Activated CD4-positive, alpha-beta T cell treated with anti-CD3 and anti-CD28 coated beads for 1 hour (primary cell): ENCODE measurements around the gene ZSCAN26.
"Not testable (repeated sequence)": the region's sequence is repeated elsewhere in the genome, so short reads cannot be mapped to it uniquely, and the experiment has no call there.

Source experiments
- DNase-seq: peaks from one replicate; pipeline ENCODE4 v3.0.0-alpha.2; 2020

Gene ZSCAN26

DNA sequence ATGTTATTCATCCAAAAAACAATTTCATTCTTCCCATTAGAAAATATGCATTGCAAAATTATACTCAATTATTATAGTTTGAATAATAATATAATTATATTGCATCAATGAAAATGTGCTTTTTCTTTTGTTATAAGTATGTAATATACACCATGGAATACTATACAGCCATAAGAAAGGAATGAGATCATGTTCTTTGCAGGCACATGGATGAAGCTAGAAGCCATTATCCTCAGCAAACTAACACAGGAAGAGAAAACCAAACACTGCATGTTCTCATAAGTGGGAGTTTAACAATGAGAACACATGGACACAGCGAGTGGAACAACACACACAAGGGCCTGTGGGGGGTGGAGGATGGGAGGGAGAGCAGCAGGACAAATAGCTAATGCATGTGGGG, 9.9 kb upstream of the ZSCAN26 start:
- DNase-seq: no peak

DNA sequence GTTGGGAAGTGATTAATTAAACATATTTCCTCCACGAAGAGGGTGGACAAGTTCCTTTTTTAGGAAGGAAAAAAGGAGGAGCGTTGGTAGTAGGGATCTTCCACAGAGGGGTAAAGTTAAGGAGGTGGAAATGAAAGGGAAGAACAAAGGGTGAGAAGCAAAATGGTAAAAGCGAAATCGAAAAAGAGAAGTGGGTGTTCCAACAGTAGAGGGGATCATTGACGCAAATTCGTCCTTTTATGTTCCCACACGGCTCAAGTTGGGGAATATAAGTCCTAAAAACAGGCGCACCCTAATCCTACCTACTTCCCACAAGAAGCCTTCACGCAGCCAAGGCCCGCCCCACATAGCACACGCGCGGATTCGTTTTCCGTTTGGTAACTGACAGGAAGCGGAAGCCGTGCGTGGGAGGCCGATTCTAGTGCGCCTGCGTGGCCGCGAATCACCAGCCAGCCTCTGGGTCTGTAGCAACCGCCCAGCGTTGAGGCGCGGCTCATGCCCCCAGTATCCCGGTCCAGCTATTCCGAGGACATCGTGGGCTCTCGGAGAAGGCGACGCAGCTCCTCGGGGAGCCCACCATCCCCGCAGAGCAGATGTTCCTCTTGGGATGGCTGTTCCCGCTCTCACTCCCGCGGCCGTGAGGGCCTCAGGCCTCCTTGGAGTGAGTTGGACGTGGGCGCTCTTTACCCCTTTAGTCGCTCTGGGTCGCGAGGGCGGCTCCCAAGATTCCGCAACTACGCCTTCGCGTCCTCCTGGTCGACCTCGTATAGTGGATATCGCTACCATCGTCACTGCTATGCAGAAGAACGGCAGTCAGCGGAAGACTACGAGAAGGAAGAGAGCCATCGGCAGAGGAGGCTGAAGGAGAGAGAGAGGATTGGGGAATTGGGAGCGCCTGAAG, 7.8 kb upstream of the ZSCAN26 start, which contains the start of gene NKAPL:
NKAPL (plus strand) TSS at position 421 of the 901 bp plus-strand sequence; CDS start at position 496, 75 bp downstream.
- peak; percentile 47 for DNase-seq

DNA sequence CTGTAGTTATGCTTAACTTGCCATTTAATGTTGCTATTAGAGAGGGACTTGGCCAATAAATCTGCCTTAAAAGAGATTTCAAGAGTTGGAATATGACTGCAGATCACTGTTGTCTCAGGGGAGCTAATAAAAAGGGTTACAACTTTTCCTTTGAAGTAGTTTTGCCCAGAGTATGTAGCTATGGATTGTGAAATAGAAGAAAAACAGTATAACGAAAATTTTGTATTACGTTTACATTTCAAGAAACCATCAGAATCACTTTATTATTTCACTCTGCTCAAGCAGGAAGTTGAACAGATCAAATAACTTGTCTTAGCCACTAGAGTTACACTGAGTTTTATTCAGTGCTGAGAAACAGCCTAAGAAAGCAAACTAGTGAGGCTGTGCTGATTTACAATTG, 3.0 kb upstream of the ZSCAN26 start:
- no peak for DNase-seq

DNA sequence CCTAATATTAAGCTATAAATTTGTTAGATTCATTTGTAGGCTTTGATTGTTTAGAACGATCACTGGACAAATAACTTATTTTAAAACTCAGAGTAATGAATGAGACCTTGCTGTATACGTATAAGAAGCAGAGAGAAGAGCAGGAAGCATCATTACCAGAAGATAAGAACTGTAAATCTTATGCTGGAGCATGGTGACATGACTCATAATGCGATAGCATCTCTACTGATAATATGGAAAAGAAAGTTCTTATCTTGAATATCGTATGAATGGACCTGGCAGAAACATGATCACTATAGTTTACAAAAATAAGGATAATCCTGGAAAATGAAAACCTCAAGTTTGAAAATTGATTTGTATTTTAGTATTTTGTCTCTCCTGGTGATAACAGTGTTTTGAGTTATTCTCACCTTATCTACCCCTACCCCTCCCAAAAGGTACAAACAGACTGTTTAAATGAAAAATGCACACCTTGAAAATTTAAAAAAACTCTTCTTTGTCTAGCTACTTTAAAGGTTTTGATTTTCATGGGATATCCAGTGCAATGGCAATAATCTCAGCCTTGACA, 2.0 kb upstream of the ZSCAN26 start:
- DNase-seq: no peak

DNA sequence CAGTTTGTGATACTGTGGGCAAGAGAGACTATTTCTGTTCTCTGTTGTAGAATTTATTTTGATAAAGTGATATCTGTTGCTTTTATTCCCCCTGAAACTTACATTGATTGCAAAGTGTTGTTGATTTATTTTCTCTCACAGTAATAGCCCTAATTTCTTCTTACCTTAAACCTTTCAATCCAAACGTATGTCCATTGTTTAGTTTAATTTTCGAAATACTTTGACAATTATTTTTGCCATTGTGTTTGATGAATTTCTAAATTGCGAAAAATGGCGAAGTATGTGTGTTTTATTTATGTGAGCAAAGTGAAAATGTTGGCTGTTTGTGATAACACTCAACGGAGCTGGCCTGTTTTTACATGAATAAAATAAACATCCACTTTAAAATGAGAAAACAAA, 381 bp upstream of the ZSCAN26 start:
- DNase-seq: no peak

DNA sequence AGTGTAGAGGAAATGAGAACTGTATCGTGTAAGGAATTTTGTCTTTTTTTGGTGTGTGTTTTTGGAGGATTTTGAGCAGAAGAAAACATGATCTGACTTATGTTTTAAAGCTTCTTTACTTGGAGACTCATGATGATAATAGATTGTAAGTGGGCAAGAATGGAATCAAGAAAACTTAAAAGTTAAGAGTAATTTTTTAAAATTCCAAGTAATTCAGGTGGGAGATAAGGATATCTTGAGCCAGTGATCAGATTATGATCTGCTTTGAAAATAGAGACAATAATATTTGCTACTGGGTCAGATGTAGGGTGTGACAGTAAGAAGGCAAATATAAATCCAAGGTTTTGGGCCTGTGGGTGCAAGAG, 734 bp downstream of the ZSCAN26 start:
- no peak for DNase-seq

DNA sequence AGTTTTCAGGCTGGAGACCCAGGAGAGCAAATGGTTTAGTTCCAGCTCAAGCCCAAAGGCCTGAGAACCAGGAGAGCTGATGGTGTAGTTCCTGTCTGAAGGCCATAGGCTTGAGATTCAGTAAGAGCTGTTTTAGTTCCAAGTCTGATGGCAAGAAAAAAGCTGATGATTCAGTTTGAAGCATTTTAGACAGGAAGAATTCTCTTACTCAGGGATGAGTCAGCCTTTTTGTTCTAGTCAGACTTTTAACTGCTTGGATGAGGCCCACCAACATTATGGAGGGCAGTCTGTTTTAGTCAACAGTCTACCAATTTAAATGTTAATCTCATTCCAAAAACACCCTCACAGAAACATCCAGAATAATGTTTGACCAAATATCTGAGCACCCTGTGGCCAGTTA, 2.5 kb downstream of the ZSCAN26 start:
- no peak for DNase-seq

DNA sequence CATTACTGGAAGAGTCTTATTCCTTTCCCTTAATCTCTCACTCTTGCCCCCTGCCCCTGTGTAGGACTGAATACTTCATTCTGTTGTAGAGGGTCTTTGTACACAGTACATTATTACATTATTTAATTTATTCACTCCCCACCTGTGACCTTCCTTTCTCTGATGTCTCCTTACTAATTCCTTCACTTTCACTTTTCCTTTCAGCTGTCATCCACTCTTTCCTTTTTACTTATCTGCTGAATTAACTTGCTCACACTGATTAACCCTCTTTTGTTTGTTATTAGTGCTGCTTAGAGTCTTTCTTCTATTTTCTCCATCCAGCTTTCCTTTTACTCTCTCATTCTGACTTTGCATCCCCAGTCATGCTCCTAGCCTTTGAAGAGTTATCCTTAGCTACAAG, 7.9 kb downstream of the ZSCAN26 start:
- no peak for DNase-seq

DNA sequence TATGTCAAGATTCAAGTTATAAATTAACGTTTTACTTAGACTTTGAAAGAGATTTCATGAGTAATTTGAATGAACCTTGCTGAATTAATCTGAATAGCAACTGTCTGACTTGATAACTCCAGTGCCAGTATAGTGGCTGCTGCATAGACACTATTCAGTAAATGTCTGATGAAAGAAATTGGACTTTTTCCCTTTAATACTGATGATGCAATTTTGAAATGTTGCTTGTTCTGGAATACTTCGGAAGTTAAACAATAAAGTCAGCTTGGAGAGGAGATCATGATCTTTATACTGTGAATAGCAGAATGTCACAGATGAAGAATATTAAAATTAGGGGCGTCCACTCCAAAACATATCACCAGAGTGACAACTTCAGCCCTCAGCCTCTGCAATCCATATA, 10.8 kb downstream of the ZSCAN26 start:
- DNase-seq: no peak

DNA sequence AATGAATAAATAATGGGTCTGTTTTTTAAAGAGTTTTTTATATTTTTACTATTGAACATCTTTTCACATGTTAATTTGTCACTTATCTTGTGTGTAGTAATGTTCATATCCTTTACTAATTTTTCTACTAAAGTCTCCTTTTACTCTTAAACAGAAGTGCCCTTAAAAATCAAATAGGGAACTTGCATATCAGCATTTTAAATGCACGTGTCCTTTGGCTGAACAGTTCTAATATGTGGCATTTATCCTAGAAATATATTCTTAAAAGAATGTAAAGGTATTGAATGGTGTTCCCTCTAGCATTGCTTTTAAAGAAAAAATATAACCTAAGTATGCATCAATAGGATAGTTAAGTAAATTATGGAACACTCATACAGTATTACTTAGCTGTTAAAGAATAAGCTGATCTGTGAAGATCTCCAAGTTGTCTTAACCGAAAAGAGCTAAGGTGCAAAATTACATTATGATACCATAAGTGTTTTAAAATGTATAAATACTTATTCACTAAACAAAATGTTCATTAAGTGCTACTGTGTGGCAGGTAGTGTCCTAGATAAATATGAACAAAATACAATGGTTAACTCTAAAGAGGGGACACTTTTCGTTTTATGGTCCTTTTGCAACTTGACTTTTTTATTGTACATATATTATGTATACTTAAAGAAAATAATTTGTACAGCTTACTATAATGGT, 13.8 kb downstream of the ZSCAN26 start:
- no peak for DNase-seq

DNA sequence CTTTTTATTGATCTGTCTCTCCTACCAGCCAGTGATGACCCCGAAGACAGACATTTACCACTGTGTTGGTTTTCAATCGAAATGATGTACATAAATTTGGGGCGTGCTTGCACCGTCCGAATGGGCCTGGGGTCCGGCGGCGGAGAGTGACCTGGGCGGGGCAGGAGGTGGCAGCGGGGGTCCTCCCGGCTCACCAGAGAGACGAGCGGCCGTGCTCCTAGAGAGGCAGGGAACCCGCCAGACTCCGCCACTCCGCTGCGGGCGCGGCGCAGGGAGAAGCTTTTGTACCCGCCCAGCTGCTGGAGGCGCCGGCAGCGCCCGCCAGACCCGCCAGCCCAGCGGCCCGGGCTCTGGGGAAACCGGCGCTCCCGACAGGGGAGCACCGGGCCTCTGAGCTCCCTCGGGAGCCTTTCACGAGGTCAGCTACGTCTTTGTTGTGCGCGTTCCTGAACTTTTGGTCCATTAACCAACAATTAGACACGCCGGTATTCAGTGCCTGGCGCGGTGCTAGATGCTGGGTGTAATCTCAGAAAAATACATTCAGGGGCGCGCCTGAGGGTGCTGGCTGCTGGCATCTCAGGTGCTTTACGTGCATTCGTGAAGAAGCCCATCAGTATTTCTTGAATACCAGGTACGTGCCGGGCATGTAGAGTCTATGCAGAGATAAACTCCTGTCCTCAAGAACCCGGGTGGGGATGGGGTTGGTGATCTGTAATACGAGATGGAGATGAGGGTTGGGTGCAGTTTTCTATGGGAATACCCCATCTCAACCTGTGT, 14.5 kb downstream of the ZSCAN26 start, which contains the start of gene PGBD1:
PGBD1 (plus strand) TSS at position 285 of the 777 bp plus-strand sequence. CDS start 2,242 bp downstream, outside the sequence.
- peak; percentile 24 for DNase-seq

DNA sequence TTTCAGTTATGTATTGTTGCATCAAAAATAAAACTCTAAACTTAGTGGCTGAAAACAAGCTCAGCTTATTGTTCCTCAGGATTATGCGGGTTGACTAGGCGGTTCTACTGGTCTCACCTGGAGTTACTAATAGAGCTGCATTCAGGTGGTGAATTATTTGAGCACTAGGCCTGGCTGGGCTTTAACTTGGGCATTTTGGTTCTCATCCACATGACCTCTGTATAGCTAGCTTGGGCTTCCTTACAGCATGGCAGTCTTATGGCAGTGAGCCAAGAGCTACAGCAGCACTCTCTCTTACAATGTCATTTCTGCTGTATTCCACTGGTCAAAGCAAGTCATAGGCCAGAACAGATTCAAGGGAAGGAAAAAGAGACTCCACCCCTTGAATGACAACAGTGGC, 16.0 kb downstream of the ZSCAN26 start:
- DNase-seq: no peak

DNA sequence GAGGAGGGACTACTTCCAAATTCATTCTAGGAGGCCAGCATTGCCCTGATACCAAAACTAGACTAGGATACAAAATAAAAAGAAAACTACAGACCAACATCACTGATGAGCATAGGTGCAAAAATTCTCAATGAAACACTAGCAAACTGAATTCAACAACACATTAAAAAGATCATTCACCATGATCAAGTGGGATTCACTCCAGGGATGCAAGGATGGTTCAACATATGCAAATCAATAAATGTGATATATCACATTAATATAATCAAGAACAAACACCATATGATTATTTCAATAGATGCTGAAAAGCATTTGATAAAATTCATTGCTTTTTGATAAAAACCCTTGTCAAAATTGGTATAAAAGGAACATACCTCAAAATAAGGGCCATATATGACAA, 24.6 kb downstream of the ZSCAN26 start:
- DNase-seq: no peak

DNA sequence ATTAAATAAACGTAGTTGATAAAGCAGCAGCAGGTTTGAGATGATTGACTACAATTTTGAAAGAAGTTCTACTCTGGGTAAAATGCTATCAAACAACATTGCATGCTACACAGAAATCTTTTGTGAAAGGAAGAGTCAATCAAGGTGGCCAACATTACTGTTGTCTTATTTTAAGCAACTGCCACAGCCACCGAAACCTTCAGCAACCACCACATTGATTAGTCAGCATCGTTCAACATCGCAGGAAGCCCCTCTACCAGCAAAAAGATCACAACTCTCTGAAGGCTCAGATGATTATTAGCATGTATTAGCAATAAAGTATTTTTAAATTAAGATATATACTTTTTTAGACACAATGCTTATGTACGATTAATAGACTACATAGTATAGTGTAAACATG, 28.4 kb downstream of the ZSCAN26 start:
- no peak for DNase-seq

DNA sequence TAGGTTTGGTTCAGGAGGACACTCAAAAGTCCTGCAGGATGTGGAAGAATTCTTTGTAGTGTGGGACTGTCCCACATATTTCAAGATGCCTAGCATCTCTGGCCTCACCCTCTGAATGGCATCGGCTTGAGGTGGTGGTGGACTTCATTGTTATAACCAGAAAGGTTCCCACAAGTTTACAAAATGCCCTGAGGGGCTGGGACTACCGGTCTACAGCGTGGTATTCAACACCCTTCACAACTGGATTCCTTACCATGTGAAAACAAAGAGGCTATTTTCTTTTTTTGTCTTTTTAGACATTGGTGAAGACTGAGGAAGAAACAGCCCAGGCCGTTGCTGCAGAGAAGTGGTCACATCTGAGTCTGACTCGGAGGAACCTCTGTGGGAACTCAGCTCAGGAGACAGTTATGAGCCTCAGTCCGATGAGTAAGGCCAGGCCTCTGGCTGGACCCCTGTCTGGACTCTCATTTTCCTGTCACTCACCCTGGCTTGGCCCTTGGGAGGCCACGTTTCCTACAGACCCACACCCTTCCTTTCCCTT, 29.6 kb downstream of the ZSCAN26 start:
- DNase-seq: no peak

DNA sequence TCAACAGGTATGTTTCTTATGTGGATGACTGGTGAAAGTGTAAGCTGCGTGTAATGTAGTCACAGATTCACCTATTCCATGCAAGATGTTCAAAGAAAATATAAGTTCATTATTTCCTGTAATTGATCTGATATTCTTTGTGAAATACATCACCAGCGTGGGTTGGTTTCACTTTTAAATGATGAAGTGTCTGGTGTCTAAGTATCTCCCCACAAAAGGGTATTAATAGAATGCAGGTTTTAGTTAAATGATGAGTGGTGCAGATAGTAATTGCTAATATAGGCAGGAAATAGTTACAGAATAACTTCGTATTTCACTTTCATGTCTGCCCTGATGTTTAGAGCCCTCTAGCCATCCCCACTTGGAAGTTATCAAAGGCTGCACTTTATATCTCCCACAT, 36.6 kb downstream of the ZSCAN26 start:
- DNase-seq: no peak

DNA sequence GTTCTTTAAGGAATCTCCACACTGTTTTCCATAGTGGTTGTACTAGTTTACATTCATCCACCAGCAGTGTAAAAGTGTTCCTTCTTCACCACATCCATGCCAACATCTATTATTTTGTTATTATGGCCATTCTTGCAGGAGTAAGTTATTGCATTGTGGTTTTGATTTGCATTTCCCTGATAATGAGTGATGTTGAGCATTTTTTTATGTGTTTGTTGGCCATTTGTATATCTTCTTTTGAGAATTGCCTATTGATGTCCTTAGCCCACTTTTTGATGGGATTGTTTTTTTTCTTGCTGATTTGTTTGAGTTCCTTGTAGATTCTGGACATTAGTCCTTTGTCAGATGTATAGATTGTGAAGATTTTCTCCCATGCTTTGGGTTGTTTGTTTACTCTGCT, 39.4 kb downstream of the ZSCAN26 start:
- DNase-seq: not testable (repeated sequence)

DNA sequence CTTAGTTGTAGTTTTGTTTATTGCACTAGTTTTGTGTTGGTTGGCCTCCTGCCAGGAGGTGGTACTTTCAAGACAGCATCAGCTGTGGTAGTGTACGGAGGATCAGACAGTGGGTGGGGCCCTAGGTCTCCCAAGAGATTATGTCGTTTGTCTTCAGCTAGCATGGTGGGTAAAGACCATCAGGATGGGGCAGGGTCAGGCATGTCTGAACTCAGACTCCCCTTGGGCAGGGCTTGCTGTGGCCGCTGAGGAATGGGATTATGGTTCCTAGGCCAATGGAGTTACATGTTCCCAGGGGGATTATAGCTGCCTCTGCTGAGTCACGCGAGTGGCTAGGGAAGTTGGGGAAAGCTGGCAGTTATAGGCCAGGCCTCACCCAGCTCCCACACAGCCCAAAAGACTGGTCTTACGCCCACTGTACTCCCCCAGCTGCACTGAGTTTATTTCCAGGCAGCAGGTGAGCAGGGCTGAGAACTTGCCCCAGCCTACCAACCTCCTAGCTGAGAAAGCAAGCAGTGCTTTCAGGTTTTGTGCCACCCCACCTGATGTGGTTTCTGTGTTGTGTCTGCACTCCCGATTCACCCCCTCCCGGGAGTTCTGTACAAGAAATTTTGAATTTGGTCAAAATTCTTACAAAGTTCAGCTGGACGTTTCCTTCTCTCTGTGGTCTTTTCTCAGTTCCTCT, 44.3 kb downstream of the ZSCAN26 start:
- DNase-seq: no peak

DNA sequence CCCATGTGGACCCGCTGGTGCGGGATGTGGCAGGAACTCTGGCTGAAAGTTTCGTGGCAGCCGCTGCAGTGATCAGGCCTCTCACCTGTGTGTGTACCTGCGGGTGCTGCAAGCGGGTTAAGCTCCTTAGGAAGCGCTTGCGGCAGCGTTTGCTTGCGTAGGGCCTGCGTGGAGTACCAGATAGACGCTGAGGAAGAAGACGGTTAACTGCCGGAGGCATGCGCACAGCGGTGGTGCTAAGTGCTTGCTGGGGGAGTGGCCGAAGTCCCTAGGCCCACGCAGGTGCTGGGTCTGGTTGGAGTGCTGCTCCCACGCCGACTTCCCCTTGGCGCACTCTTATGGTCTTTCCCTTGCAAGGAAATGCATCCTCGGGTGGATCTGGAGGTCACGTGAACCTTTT, 46.0 kb downstream of the ZSCAN26 start:
- no peak for DNase-seq

DNA sequence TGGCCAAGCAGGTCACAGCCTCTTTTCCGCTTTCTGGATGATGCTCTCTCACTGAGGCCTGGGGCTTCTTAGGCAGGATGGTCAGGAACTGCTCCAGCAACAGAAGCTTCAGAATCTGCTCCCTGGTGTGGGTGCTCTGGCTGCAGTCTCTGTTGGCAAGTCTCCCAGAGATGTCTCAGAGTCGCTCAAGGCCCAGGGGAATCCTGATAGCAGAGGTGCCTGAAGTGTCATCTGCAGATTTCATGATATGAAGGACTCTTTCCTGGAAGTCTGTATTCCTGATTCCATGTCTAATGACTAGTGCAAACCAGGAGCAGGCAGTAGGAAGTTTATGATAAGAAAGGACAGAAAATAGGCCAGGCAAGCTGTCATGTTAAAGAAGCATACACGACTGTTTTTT, 48.7 kb downstream of the ZSCAN26 start:
- DNase-seq: no peak

DNA sequence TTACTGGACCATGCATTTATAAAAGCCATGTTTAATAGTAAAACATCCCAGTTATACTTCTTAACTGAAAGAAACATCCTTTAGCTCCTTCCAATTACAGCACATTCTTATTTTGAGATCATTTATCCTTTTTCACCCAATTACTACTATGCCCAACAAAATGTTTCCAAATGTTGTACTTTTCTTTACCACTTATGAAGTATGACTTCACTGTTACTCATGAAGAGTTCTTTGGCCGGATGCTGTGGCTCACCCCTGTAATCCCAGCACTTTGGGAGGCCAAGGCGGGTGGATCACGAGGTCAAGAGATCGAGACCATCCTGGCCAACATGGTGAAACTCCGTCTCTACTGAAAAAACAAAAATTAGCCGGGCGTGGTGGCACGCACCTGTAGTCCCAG, 50.9 kb downstream of the ZSCAN26 start:
- not testable (repeated sequence) for DNase-seq

DNA sequence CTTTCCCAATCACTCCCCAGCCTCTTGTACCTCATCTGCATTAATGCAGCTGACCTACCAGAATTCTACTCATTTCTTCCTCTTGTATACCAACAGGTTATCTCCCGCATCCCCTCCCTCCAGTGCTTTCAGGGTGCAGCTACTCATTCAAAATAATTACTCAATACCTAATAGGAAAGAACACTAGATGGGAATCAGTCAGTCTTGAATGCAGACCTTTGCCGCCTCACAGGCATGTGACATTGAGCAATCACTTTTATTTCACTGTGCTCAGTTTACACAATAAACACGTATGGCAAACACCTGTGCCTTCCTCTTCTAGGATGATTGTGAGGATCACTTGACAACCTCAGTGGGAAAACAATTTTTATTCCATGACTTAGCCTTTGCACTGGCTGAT, 55.7 kb downstream of the ZSCAN26 start:
- no peak for DNase-seq
